Fibroblast of skin of scalp (primary cell): Measurements from ENCODE around the gene RSPRY1.
A peak's percentile ranks its signal among the peaks of the same experiment; 100 is the strongest.
"Not testable (repeated sequence)": the region's sequence is repeated elsewhere in the genome, so short reads cannot be mapped to it uniquely, and the experiment has no call there.

Source experiments
- DNase-seq: peaks from one replicate; pipeline ENCODE4 v3.0.0-alpha.2; 2013

Gene RSPRY1

GRCh38 chr16:57273359-57273758 is 87.2 kb downstream of the RSPRY1 start:
- no peak for DNase-seq

GRCh38 chr16:57273826-57274225 is 87.7 kb downstream of the RSPRY1 start:
- DNase-seq: no peak

- DNase-seq: not testable (repeated sequence)
Measured at GRCh38 chr16:57275946-57276345, 89.8 kb downstream of the RSPRY1 start.

- DNase-seq: no peak
Measured at GRCh38 chr16:57276596-57276995, 90.5 kb downstream of the RSPRY1 start.

GRCh38 chr16:57277586-57277985 is 91.5 kb downstream of the RSPRY1 start:
- DNase-seq: peak; percentile 52

GRCh38 chr16:57278494-57278893 is 92.4 kb downstream of the RSPRY1 start:
- no peak for DNase-seq

GRCh38 chr16:57279780-57280638 is 93.9 kb downstream of the RSPRY1 start:
- DNase-seq: no peak

- no peak for DNase-seq
Measured at GRCh38 chr16:57281791-57282190, 95.7 kb downstream of the RSPRY1 start.

GRCh38 chr16:57282510-57283213 is 96.5 kb downstream of the RSPRY1 start:
- DNase-seq: no peak

- DNase-seq: no peak
Measured at GRCh38 chr16:57283214-57283958, 97.3 kb downstream of the RSPRY1 start.

- DNase-seq: no peak
Measured at GRCh38 chr16:57283959-57284208, 97.8 kb downstream of the RSPRY1 start.

- DNase-seq: no peak
Measured at GRCh38 chr16:57284209-57284951, 98.3 kb downstream of the RSPRY1 start, which contains the start of gene PLLP. TSS of gene PLLP (minus strand) at chr16:57284672. CDS start at chr16:57284540, 132 bp downstream.

- DNase-seq: no peak
Measured at GRCh38 chr16:57284952-57285363, 98.8 kb downstream of the RSPRY1 start.

- no peak for DNase-seq
Measured at GRCh38 chr16:57285379-57285778, 99.2 kb downstream of the RSPRY1 start.

- no peak for DNase-seq
Measured at GRCh38 chr16:57289391-57290257, 103.5 kb downstream of the RSPRY1 start.
